Measurements from ENCODE around the gene NOBOX.
"Not testable (repeated sequence)": the region's sequence is repeated elsewhere in the genome, so short reads cannot be mapped to it uniquely, and the experiment has no call there.

The NOBOX gene

DNA sequence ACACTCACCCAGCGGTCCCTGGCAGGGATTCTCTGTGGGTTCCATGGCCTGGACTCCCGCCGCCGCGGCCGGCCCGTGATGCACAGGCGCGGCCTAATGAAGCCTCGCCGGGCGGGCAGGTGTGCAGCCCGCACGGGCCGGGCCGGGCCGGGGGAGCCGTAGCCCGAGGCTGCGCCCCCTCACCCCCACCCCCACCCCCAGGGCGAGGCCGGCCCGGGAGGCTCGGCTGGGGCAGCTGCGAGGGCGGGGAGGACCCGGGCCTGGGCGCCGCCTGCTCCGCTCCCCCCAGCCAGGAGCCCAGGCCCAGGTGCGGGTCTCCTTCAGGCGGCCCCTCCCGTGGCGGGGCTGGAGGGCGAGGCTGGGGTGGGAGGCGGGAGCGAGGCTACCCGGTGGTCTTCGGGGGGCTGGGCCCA lies at the start of gene NOBOX:
Gene NOBOX (minus strand): TSS at position 45 of the 413 bp plus-strand sequence.
- DNase-seq, result no peak

DNA sequence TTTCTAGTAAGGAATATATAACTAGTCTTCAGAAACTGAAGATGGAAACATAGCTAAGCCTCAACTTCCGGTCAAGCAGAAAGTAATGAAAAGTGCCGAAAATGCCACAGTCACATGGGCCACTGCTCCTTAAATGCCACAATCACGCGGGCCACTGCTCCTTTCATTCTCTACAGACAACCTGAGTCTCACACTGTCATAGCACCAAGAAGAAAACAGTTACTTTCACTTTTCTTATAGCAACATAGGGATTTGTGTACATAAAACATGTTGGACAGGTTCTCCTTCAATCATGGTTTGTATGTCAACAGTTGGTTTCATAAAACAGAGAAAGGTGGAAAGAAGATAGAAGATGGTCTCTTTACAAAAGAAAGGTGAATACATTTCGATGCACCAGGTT lies 48.6 kb upstream of the NOBOX start:
- DNase-seq, result no peak

DNA sequence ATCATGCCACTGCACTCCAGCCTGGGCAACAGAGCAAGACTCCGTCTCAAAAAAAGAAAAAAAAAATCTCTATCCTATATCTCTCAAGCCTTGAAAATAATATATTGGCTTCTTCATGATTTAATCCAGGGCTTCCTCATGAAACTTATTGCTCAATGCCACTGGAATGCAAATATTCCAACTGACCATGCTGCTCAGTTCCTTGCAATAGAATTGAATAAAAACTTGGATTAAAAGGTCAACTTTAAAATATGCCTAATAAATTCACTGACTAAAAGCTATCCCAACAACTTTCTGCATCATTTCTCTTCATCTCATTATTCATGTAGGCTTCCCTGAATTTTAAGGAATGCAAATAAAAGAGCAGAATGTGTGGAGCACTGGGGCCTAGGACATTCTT lies 42.1 kb upstream of the NOBOX start:
- no peak for DNase-seq

DNA sequence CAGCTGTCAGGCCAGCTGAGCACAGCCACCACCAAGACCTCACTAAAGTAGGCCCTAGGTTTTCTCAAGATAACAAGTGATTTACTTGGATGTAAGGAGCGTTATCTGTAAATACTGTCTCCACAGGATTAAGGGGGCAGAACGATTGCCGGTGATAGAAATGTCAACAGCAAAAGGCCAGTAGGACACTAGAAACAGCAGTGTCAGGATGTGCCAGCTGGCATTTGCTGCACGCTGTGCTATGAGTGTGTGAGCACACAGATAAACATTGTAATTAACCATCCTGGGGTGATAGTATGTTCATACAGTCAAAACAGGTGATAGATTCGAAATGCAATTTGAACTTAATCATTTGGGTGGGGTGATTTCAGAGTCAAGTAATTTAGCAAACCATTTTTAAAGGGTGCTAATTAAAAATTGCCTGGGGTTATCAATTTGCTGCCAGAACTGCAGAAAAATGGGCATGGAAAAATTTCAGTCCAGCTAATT lies 36.3 kb upstream of the NOBOX start:
- peak; percentile 99 for DNase-seq

DNA sequence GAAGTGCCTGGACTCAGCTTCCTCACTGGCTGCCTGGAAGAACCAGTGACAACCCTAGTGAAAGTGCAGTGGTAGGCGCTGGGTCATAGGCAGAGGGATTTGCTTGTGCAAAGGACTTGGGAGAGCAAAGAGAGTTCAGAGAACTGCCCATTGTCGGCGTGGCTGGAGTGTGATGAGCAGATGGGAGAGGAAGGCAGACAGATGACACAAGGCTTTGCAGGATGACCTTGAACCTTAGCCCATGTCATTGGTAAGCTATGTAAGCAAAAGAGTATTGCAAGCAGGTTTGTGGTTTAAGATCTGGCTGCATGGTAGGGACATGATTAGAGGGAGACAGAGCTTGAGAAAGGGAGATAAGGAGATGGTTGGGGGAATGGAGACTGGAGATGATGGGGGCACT lies 35.3 kb upstream of the NOBOX start:
- DNase-seq, result no peak

DNA sequence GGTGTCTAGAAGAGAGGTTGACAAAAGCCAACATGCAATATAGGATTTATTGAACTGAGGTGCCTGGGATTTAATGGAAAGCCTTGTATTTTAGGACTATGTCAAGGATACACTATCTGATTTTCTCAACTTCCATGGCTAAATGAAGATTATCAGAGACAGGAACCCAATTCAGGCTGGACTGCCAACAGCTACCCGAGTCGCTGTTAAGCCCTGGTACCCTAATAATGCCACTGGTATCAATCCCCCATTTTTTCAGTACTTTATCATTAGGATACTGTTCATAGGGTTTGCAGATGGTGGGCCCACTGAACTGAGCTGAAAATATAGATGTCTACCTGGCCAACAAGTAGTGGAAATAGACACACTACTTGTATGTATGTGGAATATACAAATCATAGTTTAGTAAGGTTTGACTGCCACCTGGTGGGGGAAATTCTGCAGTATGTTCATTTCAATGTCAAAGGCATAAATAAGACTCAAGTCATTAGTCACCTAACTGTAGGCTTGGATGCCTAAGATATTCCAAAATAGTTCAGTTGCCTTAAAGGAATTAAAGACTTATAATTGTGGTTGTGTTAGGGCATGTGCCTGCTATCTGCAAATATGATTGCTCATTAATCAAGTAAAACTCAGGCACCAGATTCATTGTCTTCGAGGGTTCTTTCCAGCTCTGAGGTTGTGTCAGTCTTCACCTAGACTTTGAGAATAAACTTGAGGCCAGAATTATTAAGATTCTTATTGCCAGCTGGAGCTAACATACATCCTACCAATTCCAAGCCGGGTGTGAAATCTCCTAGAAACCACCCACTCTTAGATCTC lies 34.1 kb upstream of the NOBOX start:
- DNase-seq, result peak; percentile 81

DNA sequence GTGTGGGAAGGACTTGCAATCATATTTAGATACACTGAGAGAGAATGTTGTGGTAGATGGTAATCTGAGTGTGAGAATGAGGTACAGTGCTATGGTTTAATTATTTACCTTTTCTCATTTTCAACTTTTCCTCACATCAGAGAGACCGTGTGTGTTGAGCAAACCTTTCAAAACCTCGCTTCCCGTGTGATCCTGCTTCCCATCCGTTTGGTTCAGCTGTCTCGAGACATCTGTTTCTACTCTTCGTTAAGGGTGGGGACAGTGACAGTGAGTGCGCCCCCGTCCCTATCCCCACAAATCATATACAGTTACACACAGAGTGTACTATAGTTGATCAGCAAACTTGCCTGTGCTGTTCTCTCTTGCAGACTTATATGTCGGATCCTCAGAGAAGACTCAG lies 33.0 kb upstream of the NOBOX start:
- no peak for DNase-seq

DNA sequence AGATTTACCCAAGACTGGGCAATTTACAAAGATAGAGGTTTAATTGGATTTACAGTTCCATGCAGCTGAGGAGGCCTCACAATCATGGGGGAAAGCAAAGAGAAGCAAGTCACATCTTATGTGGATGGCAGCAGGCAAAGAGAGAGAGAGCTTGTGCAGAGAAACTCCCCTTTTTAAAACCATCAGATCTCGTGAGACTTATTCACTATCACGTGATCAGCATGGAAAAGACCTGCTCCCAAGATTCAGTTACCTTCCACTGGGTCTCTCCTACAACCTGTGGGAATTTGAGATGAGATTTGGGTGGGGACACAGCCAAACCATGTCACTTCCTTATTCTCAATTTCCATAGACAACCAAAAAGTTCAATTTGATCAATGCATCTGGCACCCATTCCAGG lies 24.9 kb upstream of the NOBOX start:
- DNase-seq, result no peak

DNA sequence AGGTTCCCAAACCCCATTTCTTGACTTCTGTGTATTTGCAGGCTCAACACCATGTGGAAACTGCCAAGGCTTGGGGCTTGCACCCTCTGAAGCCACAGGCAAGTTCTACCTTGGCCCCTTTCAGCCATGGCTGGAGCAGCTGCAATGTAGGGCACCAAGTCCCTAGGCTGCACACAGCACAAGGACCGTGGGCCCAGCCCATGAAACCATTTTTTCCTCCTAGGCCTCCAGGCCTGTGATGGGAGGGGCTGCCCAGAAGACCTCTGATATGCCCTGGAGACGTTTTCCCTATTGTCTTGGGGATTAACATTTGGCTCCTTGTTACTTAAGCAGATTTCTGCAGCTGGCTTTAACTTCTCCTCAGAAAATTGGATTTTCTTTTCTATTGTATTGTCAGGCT lies 24.0 kb upstream of the NOBOX start:
- not testable (repeated sequence) for DNase-seq

DNA sequence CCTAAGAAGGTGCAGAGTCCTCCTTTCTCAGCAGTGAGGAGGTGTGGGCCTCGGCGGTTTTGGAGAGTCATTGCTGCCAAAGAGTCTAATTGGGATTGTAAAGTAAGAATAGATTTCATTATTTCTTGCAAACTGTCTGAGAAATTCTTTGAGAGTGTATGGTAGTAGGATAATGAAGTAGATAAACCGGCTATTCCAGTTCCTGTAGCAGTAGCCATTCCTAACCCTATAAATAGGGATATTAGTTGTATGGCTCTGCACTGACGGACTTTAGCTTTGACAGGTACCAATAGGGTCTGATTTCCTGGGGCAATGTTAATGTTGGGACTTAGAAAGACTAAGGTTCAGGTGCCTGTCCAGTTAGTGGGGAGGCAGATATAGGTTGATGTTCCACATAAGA lies 15.4 kb upstream of the NOBOX start:
- not testable (repeated sequence) for DNase-seq

DNA sequence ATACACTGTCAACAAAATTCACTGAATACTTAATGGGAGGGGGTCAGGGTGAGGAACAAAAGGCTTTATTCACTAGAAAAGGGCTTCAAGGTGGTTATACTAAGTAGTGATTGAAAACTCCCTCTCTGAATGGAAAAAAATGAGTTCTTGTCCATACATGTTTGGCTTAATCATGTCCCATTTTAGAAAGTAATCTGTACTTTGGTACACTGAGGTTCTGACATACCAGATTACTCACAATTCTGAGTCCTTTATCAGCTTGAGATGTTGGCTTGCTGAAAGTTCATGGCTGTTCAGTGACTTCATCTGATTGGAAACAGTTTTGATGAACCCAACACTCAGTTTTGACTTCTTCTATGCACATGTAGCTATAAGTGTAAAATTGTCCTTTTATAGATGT lies 12.8 kb upstream of the NOBOX start:
- DNase-seq, result no peak

DNA sequence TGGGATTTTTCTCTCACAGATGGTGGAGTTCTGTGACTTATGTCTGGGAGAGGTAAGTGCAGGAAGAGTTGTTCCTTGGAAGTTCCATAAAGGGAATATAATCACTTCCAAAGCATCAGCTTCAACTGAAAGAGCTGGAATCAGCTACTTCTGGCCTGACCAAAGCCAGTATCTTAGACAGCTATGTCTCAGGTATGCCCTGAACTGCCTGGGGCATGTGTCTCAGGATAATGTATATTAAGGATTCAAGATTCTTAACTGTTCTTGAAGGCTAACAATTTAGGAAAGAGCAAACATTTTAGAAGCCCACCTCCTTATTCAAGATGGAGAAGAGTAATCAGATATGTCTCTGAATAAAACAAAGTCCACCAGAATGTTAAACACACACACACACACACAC lies 12.4 kb upstream of the NOBOX start:
- DNase-seq, result no peak

DNA sequence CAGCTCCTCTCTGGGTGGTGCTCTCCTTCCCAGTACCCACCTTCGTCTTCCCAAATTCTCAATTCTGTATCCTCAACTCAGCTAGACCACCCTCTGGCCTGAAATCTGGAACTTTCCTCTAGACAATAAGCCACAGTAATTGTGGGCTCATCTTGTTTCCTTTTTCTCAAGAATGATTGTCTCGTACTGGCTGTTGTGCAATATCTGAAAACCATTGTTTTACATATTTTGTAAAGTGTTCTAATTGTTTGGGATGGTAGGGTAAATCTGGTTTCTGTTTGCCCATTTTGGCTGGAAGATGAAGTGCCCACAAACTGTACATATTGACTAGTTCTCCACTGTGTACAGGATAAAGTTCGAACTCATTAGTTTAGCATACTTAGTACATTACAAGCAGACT lies 11.3 kb upstream of the NOBOX start:
- no peak for DNase-seq

DNA sequence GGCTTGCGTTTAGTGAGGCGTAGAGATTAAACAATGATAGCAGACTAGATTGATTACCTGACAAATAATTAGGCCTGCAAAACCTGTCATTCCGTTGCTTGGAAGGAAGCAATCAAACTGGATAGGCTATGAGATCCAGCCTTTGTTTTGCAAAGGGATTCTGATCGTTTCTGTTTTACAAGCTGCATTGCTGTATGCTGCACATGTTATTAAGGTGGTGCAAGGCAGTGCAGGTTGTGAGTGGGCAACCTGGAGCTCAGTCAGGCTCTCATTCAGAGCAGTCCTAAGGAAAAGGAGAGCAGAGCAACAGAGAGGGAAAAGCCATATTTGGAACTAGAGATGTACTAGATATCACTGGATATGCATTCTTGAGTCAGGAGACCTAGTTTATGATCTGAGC lies 6.9 kb upstream of the NOBOX start:
- peak; percentile 53 for DNase-seq

DNA sequence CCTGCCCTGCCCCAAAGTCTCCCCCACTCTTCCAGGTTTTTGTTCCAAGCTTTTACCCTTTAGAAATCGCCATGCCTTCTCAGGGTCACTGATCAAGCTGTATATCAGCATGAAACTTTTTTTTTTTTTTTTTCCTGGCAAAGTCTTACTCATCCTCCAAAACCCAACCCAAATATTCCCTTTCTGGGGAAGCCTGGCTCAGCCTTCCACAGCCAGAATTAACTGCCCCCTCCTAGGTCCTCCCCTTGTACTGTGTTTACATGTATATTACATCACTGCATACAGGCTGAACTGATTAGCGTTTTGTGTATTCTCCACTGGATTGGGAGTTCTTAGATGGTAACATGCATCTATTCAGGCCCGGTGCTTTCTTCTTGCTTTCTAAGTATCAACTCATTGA lies 4.6 kb upstream of the NOBOX start:
- DNase-seq, result peak; percentile 34

DNA sequence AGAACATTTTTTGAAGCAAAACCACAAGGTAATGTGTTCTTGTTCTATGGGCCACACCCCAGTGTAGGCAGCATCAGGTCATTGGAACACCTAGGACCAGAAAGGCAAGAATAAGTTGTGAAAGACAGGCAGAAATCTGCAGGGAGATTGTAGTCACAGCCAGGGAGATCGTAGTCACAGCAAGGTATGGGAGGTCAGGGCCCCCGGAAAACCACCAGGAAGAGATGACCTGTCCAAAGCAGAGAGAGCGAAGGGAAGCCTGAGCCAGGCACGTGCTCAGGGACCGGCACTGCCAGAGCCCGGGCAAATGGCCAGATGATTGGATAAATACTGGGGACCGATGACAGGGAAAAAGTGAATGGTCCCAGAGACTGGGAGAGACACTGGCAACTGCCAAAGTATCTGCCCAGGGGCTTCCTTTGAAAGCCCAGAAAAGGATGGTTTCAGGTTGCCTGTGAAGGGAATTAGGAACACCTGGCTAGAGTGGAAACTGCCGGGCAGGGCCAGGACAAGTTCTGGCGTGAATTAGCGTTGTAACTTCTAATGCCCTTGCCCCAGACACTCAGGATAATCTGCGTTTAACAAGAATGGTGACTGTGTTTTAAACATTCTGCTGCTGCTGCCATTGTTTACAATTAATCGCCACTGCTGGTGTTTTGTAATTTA lies 3.9 kb upstream of the NOBOX start:
- DNase-seq, result peak; percentile 76

DNA sequence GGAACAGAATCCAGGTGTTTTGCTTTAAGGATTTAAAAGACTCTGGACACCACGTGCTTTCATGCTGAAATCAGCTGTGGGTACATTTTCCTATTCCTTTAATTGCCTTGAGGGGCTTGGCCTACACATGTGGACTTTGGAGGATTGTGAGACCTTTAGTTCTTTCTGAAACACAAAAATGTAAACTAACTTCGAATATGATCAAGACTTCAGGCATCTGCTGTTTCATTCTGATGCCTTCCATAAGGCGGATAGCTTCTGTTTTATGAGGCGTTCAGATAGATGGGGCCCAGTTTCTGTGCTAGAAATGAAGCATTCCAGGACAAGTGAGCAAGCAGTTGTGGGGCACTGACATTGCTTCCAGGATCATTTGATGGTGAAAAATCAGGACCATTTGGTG lies 1.5 kb upstream of the NOBOX start:
- no peak for DNase-seq

DNA sequence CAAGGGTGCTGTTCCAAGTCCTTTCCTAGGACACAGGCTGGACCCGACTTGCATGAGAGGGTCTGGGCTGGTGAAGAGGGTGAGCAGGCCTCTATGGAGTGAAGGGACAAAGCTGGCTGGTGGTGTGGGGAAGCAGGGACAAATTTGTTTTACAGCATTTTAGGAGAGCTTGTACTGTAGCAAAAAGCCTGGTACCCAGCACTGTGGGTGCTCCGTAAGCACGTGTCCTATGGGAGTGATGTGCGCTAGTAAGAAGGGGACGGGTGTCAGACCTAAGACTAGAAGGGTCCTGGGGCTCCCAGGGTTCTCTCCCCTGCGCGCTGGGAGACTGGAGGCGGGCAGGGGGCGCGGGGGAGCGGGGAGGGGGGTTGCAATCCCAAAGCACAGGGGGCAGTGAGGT lies 391 bp downstream of the NOBOX start:
- DNase-seq, result no peak

DNA sequence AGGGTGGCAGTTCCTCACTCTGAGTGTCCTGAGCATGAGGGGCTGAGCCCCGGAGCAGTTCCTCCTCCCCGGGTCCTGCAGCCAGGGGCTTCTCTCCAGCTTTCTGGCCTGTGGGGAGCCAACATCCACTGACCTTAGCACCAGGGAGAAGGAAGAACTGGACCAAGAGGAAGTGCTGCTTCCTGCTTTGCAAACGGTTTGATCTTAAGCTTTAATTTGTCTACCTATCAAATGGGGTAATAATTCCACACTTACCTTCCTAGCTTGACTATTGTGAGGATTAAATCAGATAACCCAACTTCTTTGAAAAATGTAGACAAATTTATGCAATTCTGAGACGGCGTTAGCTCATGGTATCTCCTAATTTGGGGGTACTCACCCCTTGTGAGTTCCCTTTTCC lies 2.0 kb downstream of the NOBOX start:
- DNase-seq, result no peak

DNA sequence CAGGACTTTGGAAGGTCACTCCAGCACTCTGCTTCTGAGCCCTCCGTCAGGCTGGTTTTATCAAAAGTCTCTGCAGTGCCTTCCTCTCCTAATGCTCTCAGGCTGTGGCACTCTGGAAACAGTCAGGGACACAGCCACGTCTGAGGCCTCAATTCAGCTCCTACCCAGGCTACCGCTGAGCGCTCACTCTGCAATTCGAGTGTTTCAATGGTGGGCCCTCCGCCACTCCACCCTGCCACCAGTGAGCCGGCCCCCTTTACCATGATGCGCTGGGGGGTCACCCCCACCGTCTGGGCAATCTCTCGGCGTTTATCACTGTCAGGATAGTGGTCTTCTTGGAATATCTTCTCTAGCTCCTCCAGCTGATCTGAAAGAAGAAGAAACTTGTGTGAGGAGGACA lies 3.5 kb downstream of the NOBOX start:
- DNase-seq, result no peak

DNA sequence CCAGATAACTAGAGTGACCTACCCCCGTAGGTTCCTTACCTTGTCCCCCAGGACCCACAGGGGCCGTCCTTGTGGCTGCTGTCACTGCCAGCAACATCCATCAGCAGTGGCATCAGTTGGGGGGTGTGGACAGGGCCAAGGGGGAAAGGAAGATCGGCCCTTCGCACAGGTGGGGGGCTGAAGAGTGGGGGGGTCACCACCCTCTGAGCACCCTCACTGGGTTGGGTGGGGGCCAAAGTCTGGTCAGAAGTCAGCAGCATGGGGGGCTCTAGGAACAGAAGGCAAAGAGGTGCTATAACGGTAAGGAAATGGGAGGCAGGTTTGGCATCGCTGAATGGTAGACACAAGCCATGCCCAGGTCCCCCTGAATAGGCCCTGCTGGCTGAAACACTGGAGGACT lies 4.6 kb downstream of the NOBOX start:
- no peak for DNase-seq

DNA sequence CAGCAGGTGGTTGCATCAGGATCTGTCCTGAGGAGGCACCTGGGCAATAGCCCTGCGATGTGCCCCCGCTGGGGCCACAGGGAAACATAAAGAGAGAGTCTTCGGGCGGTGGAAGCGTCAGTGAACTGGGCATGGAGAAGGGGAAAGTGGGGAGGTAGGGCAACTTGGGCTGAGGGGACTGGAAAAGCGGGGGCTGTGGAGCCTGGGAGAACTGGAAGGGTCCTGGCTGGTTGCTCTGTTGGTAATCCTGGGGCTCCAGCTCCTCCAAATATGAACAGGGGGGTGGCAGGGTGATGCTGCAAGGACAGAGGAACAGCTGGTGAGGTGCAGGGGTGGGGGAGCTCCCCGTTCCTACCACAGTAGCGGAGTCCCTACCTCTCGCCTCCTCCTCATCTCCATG lies 5.2 kb downstream of the NOBOX start:
- DNase-seq, result no peak

DNA sequence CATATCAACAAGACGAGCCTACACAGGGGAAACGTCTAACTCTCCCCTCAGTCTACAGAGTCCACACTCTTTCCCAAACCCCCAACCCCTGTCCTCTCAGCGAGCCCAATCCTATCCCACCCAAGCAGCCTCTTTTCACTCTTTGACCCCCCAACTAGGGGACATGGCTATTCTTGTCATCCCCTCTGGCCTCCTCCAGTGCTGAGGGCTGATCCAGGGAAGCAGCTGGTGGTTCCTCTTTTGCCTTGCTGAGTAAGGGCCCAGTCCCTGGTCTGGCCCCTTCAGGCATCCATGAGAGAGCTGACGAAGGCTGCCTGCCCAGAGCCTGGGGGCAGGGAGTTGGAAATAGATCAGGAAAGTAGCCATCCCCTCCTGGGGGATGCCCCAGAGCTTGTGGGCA lies 6.4 kb downstream of the NOBOX start:
- DNase-seq, result no peak

DNA sequence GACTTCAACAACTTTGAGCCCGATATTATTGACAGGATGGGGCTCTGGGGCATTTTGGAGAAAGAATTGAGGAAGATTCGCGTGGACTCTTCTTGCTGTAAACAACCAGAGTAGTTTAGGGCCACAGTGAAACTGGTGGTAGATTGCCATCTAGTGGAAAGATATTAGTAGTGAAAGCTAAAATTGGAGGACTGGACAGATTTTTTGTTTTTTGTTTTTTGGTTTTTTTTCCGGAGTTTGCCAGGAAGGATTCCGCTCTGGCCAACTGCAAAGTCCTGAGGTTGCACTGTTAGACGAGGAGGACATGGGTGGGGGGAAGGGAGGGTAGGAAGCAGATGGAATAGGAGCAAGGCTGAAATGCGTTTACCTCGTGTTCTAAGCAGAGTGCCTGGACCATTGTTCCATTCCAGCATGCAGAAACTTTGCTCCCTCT lies 11.7 kb downstream of the NOBOX start:
- DNase-seq, result peak; percentile 66

DNA sequence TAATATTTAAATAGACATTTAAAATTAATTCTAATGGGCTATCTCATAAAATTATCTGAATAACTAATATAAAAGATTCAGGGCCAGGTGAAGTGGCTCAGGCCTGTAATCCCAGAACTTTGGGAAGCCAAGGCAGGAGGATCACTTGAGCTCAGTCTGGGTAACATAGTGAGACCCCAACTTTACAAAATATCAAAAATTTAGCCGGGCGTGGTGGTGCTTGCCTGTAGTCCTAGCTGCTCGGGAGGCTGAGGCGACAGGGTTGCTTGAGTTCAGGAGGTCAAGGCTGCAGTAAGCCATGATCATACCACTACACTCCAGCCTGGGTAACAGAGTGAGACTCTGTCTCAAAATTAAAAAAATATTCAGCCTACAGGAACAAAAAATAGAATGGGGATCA lies 12.5 kb downstream of the NOBOX start:
- DNase-seq, result no peak
